ENCODE measurements around the gene SLX4IP. TPM values are rescaled to one million over a fixed set of nuclear protein-coding genes. Genes with fewer than 3 reads are reported as not detected.

SLX4IP gene
- total and polyA plus RNA-seq, 2 donors (not counting 1 experiment from before 2014, with no cell fraction given): 2.0 to 8.1 TPM

DNA sequence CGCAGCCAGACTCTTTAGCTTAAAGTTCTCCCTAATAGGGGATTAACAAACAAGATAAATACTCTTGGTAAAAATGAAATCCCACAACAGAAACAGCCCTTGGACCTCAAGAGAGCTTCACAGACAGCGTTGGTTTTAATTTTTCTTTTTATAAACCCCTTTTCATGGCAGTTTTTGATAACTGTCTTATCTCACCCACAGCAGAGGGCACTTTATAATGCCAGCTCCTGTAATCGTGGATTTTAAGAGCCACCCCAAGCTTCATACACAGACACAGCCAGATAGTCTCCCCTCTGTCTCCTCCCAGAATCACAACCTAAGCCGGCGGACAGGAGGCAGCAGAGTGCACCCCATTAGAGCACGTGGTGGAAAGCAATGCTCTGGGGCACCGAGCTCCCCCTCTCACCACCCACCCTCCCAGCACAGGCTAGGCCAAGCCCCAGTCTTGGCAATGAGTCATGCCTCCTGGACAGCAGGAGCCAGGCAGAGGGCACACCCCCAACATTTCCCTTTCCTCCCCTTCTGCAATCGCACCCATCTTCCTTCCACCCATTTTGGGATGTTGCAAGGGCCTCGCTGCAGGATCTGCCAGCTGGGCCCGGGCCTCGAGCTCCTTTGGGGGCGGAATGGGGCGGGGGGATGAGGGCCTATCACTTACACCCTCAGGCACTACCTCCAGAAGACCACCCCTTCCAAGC is 236.3 kb downstream of the SLX4IP start:
- ChIA-PET POLR2A (no interaction called here), CTCF (no interaction called here)
- no peaks in the 10 kb centered on the region for H3K79me2 ChIP-seq (ENCODE audit: control insufficient read depth, insufficient read depth, low read length)
- no peaks in the 10 kb centered on the region for H4K20me1 ChIP-seq (ENCODE audit: control insufficient read depth, insufficient read depth, low read length, poor library complexity, severe bottlenecking)
- no peak overlapping the region for H3K27ac ChIP-seq (ENCODE audit: low read length in 2 of 2)
- WGBS (ENCODE audit: insufficient coverage): 7% methylated on average over 11 of the region's 13 CpGs
- peaks cover 0 to 10% (median 0%) of the 10 kb centered on the region in 3 donors for H3K9me3 ChIP-seq (ENCODE audit: control extremely low read depth in 1 of 3, control insufficient read depth in 2 of 3, insufficient read depth in 1 of 3, low read length in 2 of 3)
- no peaks in the 10 kb centered on the region for H3K36me3 ChIP-seq (replicated peaks in 1 of 2; ENCODE audit: control extremely low read depth in 1 of 2, control insufficient read depth in 1 of 2, extremely low read depth in 1 of 2, insufficient read depth in 2 of 2, low read length in 1 of 2)
- TF ChIP-seq EZH2 (IDR thresholded peaks at IDR 0.05; ENCODE audit: borderline replicate concordance, insufficient read depth, low read depth, low read length, poor library complexity, severe bottlenecking): no peak
- TF ChIP-seq, protein P1, sequence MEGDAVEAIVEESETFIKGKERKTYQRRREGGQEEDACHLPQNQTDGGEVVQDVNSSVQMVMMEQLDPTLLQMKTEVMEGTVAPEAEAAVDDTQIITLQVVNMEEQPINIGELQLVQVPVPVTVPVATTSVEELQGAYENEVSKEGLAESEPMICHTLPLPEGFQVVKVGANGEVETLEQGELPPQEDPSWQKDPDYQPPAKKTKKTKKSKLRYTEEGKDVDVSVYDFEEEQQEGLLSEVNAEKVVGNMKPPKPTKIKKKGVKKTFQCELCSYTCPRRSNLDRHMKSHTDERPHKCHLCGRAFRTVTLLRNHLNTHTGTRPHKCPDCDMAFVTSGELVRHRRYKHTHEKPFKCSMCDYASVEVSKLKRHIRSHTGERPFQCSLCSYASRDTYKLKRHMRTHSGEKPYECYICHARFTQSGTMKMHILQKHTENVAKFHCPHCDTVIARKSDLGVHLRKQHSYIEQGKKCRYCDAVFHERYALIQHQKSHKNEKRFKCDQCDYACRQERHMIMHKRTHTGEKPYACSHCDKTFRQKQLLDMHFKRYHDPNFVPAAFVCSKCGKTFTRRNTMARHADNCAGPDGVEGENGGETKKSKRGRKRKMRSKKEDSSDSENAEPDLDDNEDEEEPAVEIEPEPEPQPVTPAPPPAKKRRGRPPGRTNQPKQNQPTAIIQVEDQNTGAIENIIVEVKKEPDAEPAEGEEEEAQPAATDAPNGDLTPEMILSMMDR (IDR thresholded peaks at IDR 0.05): no peak
- H3K4me1 ChIP-seq (ENCODE audit: control insufficient read depth in 2 of 2, insufficient read depth in 2 of 2, low read length in 2 of 2): peaks cover 41 to 45% of the 10 kb centered on the region in 2 donors
- peak overlapping the region; percentile 84 for H3K4me2 ChIP-seq (replicated peaks; ENCODE audit: low read depth, low read length, poor library complexity, severe bottlenecking)
- DNase-seq (peak; percentile 24), ATAC-seq (ENCODE audit: low read depth) (peak; percentile 25)
- Mint-ChIP-seq H3K4me3 (peak overlapping the region; percentile 67), H3K27ac (no peak overlapping the region), H3K9me3 (ENCODE audit: insufficient read depth) (no peaks in the 10 kb centered on the region), H3K27me3 (peaks cover 69% of the 10 kb centered on the region), H3K4me1 (peaks cover 37% of the 10 kb centered on the region)
- intact Hi-C loops (cut with micrococcal nuclease): no loop called here
- peak overlapping the region in 1 of 5 experiments; percentile 65 for H3K4me3 ChIP-seq (ENCODE audit: control extremely low read depth in 1 of 5, extremely low read depth in 1 of 5, insufficient read depth in 1 of 5, low read depth in 2 of 5, low read length in 4 of 5)
- peaks cover 0 to 85% (median 36%) of the 10 kb centered on the region in 4 experiments for H3K27me3 ChIP-seq (replicated peaks in 1 of 4; ENCODE audit: control extremely low read depth in 1 of 4, control insufficient read depth in 3 of 4, insufficient read depth in 4 of 4, low read length in 3 of 4)
- no peak overlapping the region for H2AFZ ChIP-seq (ENCODE audit: insufficient read depth, low read depth, low read length, poor library complexity, severe bottlenecking)
- peak overlapping the region; percentile 67 for H3K9ac ChIP-seq (ENCODE audit: low read length)

DNA sequence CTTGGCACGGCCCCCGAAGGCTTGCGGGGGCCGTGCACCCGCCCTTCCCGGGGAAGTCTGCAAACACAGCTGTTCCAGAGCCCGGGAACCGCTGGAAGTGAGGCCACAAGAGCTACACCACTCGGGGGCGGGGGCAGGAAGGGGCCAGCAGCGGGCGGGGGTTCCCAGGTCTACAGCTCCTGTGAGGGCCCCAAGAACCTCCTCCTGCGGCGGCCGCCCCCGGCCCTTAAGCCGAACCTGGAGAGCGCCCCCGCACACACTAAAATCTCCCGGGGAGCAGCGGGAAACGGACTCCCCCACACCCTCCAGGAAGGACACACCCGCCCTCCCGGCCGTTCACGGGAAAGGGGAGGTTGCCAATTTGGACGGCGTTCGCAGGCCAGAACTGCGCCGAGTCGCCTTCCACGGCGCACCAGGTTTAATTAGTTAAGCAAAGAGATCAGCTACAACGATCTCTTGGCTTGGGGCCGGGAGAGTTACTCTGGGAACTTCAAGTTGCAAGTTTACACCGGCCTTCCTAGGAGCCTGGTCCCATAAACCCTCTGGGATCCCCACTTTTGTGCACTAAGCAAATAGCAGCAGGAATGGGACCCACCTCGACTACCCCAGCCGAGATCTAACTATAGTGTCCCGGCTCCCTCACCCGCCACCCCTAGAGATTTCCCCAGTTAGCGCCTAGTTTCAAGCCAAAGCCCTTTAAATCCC is 237.0 kb downstream of the SLX4IP start:
- H3K4me1 ChIP-seq (ENCODE audit: control insufficient read depth in 2 of 2, insufficient read depth in 2 of 2, low read length in 2 of 2): peaks cover 41 to 45% of the 10 kb centered on the region in 2 donors
- H3K9ac ChIP-seq (ENCODE audit: low read length): peak overlapping the region; percentile 67
- H3K4me1 Mint-ChIP-seq: peaks cover 37% of the 10 kb centered on the region
- H3K9me3 Mint-ChIP-seq (ENCODE audit: insufficient read depth): no peaks in the 10 kb centered on the region
- H3K9me3 ChIP-seq (ENCODE audit: control extremely low read depth in 1 of 3, control insufficient read depth in 2 of 3, insufficient read depth in 1 of 3, low read length in 2 of 3): peaks cover 0 to 10% (median 0%) of the 10 kb centered on the region in 3 donors
- intact Hi-C loops (cut with micrococcal nuclease): no loop called here
- H3K79me2 ChIP-seq (ENCODE audit: control insufficient read depth, insufficient read depth, low read length): no peaks in the 10 kb centered on the region
- DNase-seq (peak; percentile 17), ATAC-seq (ENCODE audit: low read depth) (no peak)
- H2AFZ ChIP-seq (ENCODE audit: insufficient read depth, low read depth, low read length, poor library complexity, severe bottlenecking): peak overlapping the region; percentile 44
- H3K4me2 ChIP-seq (replicated peaks; ENCODE audit: low read depth, low read length, poor library complexity, severe bottlenecking): peak overlapping the region; percentile 84
- no peak overlapping the region for H3K27ac ChIP-seq (ENCODE audit: low read length in 2 of 2)
- H3K4me3 Mint-ChIP-seq: peak overlapping the region; percentile 85
- no peaks in the 10 kb centered on the region for H3K36me3 ChIP-seq (replicated peaks in 1 of 2; ENCODE audit: control extremely low read depth in 1 of 2, control insufficient read depth in 1 of 2, extremely low read depth in 1 of 2, insufficient read depth in 2 of 2, low read length in 1 of 2)
- peaks cover 75% of the 10 kb centered on the region for H3K27me3 Mint-ChIP-seq
- WGBS (ENCODE audit: insufficient coverage): under 1% methylated on average over 40 of the region's 42 CpGs
- peak overlapping the region; percentile 37 to 66 (median 57) for H3K4me3 ChIP-seq (ENCODE audit: control extremely low read depth in 1 of 5, extremely low read depth in 1 of 5, insufficient read depth in 1 of 5, low read depth in 2 of 5, low read length in 4 of 5)
- ChIA-PET CTCF (interaction anchor here (0.7 kb wide), 1 partner anchor 1247 kb away, joined by 3 read pairs; no protein-coding TSS in a partner anchor), POLR2A (no interaction called here)
- peaks cover 0 to 82% (median 42%) of the 10 kb centered on the region in 4 experiments for H3K27me3 ChIP-seq (replicated peaks in 1 of 4; ENCODE audit: control extremely low read depth in 1 of 4, control insufficient read depth in 3 of 4, insufficient read depth in 4 of 4, low read length in 3 of 4)
- TF ChIP-seq, protein P1 (IDR thresholded peaks at IDR 0.05): no peak
- no peak for TF ChIP-seq EZH2 (IDR thresholded peaks at IDR 0.05; ENCODE audit: borderline replicate concordance, insufficient read depth, low read depth, low read length, poor library complexity, severe bottlenecking)
- no peaks in the 10 kb centered on the region for H4K20me1 ChIP-seq (ENCODE audit: control insufficient read depth, insufficient read depth, low read length, poor library complexity, severe bottlenecking)
- no peak overlapping the region for H3K27ac Mint-ChIP-seq

Data from B cell (primary cell).